H1 (cell line): ENCODE data around the gene MRRF. TPM values are rescaled to one million over a fixed set of nuclear protein-coding genes. Genes with fewer than 3 reads are reported as not detected.

ENCODE experiments used
- ASH2L ChIP-seq: fragments of 200-600, 300-600 bp; sonication (generic); IDR thresholded peaks from one replicate; pipeline ENCODE4 v1.7.1; 2017; ENCODE audit warnings: low read length
- BCL11A ChIP-seq, 2 experiments: IDR thresholded peaks; one replicate each; pipeline ENCODE4 v1.6.1; 2011; ENCODE audit warnings: low read depth in 2 of 2, low read length in 2 of 2, mild to moderate bottlenecking in 2 of 2
- BRCA1 ChIP-seq: IDR thresholded peaks from 2 replicates; pipeline ENCODE4 v1.6.1; 2012; ENCODE audit warnings: low read depth, low read length, improper control_type of control experiment
- CEBPB ChIP-seq: IDR thresholded peaks from 2 replicates; pipeline ENCODE4 v1.6.1; 2012; ENCODE audit warnings: low read depth, low read length
- CHD2 ChIP-seq: IDR thresholded peaks from 2 replicates; pipeline ENCODE4 v1.6.1; 2012; ENCODE audit warnings: low read length, improper control_type of control experiment
- CREB1 ChIP-seq: IDR thresholded peaks from 2 replicates; pipeline ENCODE4 v1.6.1; 2012; ENCODE audit warnings: inconsistent platforms
- CTCF ChIP-seq, 3 experiments: IDR thresholded peaks; 1 replicate in 2 of 3; 2 replicates in 1 of 3; pipeline versions ENCODE4 v1.5.1 to v1.6.1; 2011; ENCODE audit warnings: low read length in 3 of 3, mild to moderate bottlenecking in 3 of 3, inconsistent platforms in 2 of 3, low read depth in 1 of 3, moderate library complexity in 1 of 3; ENCODE audit not compliant: insufficient read depth in 1 of 3; ENCODE audit errors: control extremely low read depth in 1 of 3
- EGR1 ChIP-seq: IDR thresholded peaks from 2 replicates; pipeline ENCODE4 v1.6.1; 2011; ENCODE audit warnings: low read depth, low read length, borderline replicate concordance
- EP300 ChIP-seq, 2 experiments: IDR thresholded peaks; 1 replicate in 1 of 2; 2 replicates in 1 of 2; pipeline ENCODE4 v1.6.1; 2011 to 2012; ENCODE audit warnings: low read depth in 2 of 2, low read length in 2 of 2, mild to moderate bottlenecking in 2 of 2, borderline replicate concordance in 1 of 2, inconsistent platforms in 1 of 2, moderate library complexity in 1 of 2
- EZH2 ChIP-seq: fragments of 200-600 bp; sonication (generic); IDR thresholded peaks from 2 replicates; pipeline ENCODE4 v1.7.1; 2012; ENCODE audit warnings: low read depth, mild to moderate bottlenecking, moderate library complexity, low read length, inconsistent platforms; ENCODE audit not compliant: severe bottlenecking
- HDAC2 ChIP-seq, 2 experiments: fragments of 300-600 bp in 1 of 2; sonication (generic) in 1 of 2; IDR thresholded peaks; 2 replicates each; pipeline ENCODE4 v1.6.1; 2011 to 2012; ENCODE audit warnings: low read depth in 2 of 2, low read length in 2 of 2, mild to moderate bottlenecking in 2 of 2, moderate library complexity in 2 of 2, borderline replicate concordance in 1 of 2, inconsistent platforms in 1 of 2
- KDM4A ChIP-seq: IDR thresholded peaks from one replicate; pipeline ENCODE4 v1.7.1; 2012; ENCODE audit warnings: low read depth, mild to moderate bottlenecking, moderate library complexity, low read length, inconsistent platforms; ENCODE audit not compliant: severe bottlenecking
- MAX ChIP-seq: IDR thresholded peaks from 2 replicates; pipeline ENCODE4 v1.6.1; 2012; ENCODE audit warnings: inconsistent platforms
- POU5F1 ChIP-seq: IDR thresholded peaks from 2 replicates; pipeline ENCODE4 v1.6.1; 2011; ENCODE audit warnings: low read depth, mild to moderate bottlenecking, low read length, moderate library complexity
- SIN3A ChIP-seq, 2 experiments: IDR thresholded peaks in 1 of 2; conservative IDR thresholded peaks in 1 of 2; 2 replicates each; pipeline ENCODE4 v1.6.1; 2011 to 2012; ENCODE audit warnings: low read length in 2 of 2, improper control_type of control experiment in 1 of 2, low read depth in 1 of 2, mild to moderate bottlenecking in 1 of 2
- SUZ12 ChIP-seq: fragments of 200-600 bp; sonication (generic); IDR thresholded peaks from 2 replicates; pipeline ENCODE4 v1.6.1; 2012; ENCODE audit warnings: mild to moderate bottlenecking, inconsistent platforms, low read length, moderate library complexity, mixed read lengths
- polyA plus RNA-seq, 7 experiments: library from polyadenylated mRNA; depleted of rRNA in 3 of 7; stranded (reverse) in 5 of 7; unstranded in 2 of 7; fragments of >200 nt in 5 of 7; fragments of 200-250 nt in 2 of 7; gene quantifications; 1 replicate in 5 of 7; 2 replicates in 1 of 7; 4 replicates in 1 of 7; pipeline versions ENCODE4 v1.2.1 to v1.2.3, GENCODE V29; 2011 to 2013; ENCODE audit warnings: missing spikeins in 2 of 7, mixed read lengths in 2 of 7
- total RNA-seq: library from RNA; stranded (reverse); fragmentation: NEBNext Ultra II Directional; extraction: Animal tissue kit (Norgen Biotek cat#: 25700); gene quantifications from 2 replicates; pipeline ENCODE4 v1.2.1, GENCODE V29; 2021

Gene MRRF
- total and polyA plus RNA-seq, 2 of the 8 experiments (the other 6 are each of a cell fraction or from before 2014, with no cell fraction given): 29.4 to 47.8 TPM

GRCh38 chr9:122264360-122265148, at the start of gene MRRF, which contains the start of gene RBM18 (continued):
- TF ChIP-seq EP300 (IDR thresholded peaks at IDR 0.05; ENCODE audit: borderline replicate concordance in 1 of 2, low read depth in 2 of 2, low read length in 2 of 2) (peak in 1 of 2 experiments; percentile 48; a peak in 1 of 3 replicates), POU5F1 (no peak), SIN3A (conservative IDR thresholded peaks at IDR 0.05 in 1 of 2, IDR thresholded peaks at IDR 0.05 in 1 of 2; ENCODE audit: low read depth in 1 of 2, low read length in 2 of 2) (peak; percentile 66 to 89; a peak in 3 of 4 replicates), HDAC2 (IDR thresholded peaks at IDR 0.05; ENCODE audit: borderline replicate concordance in 1 of 2, low read depth in 2 of 2, low read length in 2 of 2) (no peak), CTCF (IDR thresholded peaks at IDR 0.05; ENCODE audit: control extremely low read depth in 1 of 3, insufficient read depth in 1 of 3, low read depth in 1 of 3, low read length in 3 of 3) (no peak), CHD2 (peak; percentile 51), CREB1 (peak; percentile 100), BRCA1 (peak; percentile 62), BCL11A (IDR thresholded peaks at IDR 0.05; ENCODE audit: low read depth in 2 of 2, low read length in 2 of 2) (no peak), SUZ12 (no peak), KDM4A (peak; percentile 100), EZH2 (no peak), ASH2L (peak; percentile 99), EGR1 (peak; percentile 47; the same call in 1 of the 2 replicates), MAX (peak; percentile 99), CEBPB (no peak)
